Endodermal cell (in vitro differentiated cells): Measurements from ENCODE around the gene KCTD12. TPM values are rescaled to one million over a fixed set of nuclear protein-coding genes. Genes with fewer than 3 reads are reported as not detected.
A peak's percentile ranks its signal among the peaks of the same experiment; 100 is the strongest.
"Not testable (repeated sequence)": the region's sequence is repeated elsewhere in the genome, so short reads cannot be mapped to it uniquely, and the experiment has no call there.

Source experiments
- DNase-seq: peaks from one replicate; pipeline ENCODE4 v3.0.0-alpha.2; 2017
- H3K27ac ChIP-seq: 2 replicates; pipeline ENCODE4 v1.5.1; 2013; ENCODE audit warnings: mild to moderate bottlenecking, low read depth, low read length, moderate library complexity
- H3K27me3 ChIP-seq: 2 replicates; pipeline ENCODE4 v1.6.1; 2013; ENCODE audit warnings: mild to moderate bottlenecking, low read length, moderate library complexity; ENCODE audit not compliant: insufficient read depth, control insufficient read depth, poor library complexity, severe bottlenecking
- H3K36me3 ChIP-seq: 2 replicates; pipeline ENCODE4 v1.7.0; 2013; ENCODE audit warnings: mild to moderate bottlenecking, low read length, moderate library complexity; ENCODE audit not compliant: control insufficient read depth, insufficient read depth
- H3K4me1 ChIP-seq: one replicate; pipeline ENCODE4 v1.7.0; 2013; ENCODE audit warnings: low read length; ENCODE audit not compliant: control insufficient read depth, insufficient read depth
- H3K4me3 ChIP-seq: 2 replicates; pipeline ENCODE4 v1.5.1; 2013; ENCODE audit warnings: mild to moderate bottlenecking, low read length, moderate library complexity
- H3K9ac ChIP-seq: 2 replicates; pipeline ENCODE4 v1.6.1; 2013; ENCODE audit warnings: mild to moderate bottlenecking, low read length, moderate library complexity; ENCODE audit not compliant: poor library complexity, severe bottlenecking; ENCODE audit errors: extremely low read depth
- H3K9me3 ChIP-seq: 2 replicates; pipeline ENCODE4 v1.6.1; 2013; ENCODE audit warnings: mild to moderate bottlenecking, low read length, moderate library complexity; ENCODE audit not compliant: control insufficient read depth
- H3K27ac Mint-ChIP-seq: 2 replicates; pipeline ENCODE4 v1.8.0; 2020; ENCODE audit warnings: mixed read lengths
- H3K27me3 Mint-ChIP-seq: 2 replicates; pipeline ENCODE4 v1.8.0; 2021; ENCODE audit warnings: mild to moderate bottlenecking, mixed read lengths; ENCODE audit not compliant: insufficient read depth
- H3K36me3 Mint-ChIP-seq: 2 replicates; pipeline ENCODE4 v1.8.0; 2020; ENCODE audit warnings: low read depth, mixed read lengths
- H3K4me1 Mint-ChIP-seq: 2 replicates; pipeline ENCODE4 v1.8.0; 2020; ENCODE audit warnings: mixed read lengths
- H3K4me3 Mint-ChIP-seq: 2 replicates; pipeline ENCODE4 v1.8.0; 2020; ENCODE audit warnings: mild to moderate bottlenecking, moderate library complexity, mixed read lengths
- H3K9me3 Mint-ChIP-seq: 2 replicates; pipeline ENCODE4 v1.8.0; 2020; ENCODE audit warnings: mild to moderate bottlenecking, mixed read lengths
- CTCF ChIP-seq: fragments of 200-600 bp; sonication (generic); conservative IDR thresholded peaks from 2 replicates; pipeline ENCODE4 v1.5.0; 2021; ENCODE audit warnings: antibody characterized with exemption, mild to moderate bottlenecking
- WGBS, 2 experiments: methylation state at CpG; one replicate each; pipeline versions ENCODE4 v1.1.5 to v1.1.7; 2013; ENCODE audit warnings: missing lambda C conversion rate in 2 of 2, mixed read lengths in 1 of 2; ENCODE audit not compliant: insufficient coverage in 1 of 2, insufficient read length in 1 of 2; 5-methylcytosine and 5-hydroxymethylcytosine counted together
- total RNA-seq, 2 donors: library from RNA; stranded (reverse); fragmentation: NEBNext Ultra II Directional in 1 of 2; extraction: Animal tissue kit (Norgen Biotek cat#: 25700) in 1 of 2; gene quantifications; 2 replicates in 1 of 2; 3 replicates in 1 of 2; pipeline ENCODE4 v1.2.1, GENCODE V29; 2021

KCTD12 gene
- total RNA-seq, 2 donors from 2014 or later, result 1.3 to 2.6 TPM

GRCh38 chr13:76927955-76928354 lies 41.8 kb upstream of the KCTD12 start:
- no peak for TF ChIP-seq CTCF
- 92 to 100% methylated on average over 4 to 5 of the region's 5 CpGs for WGBS, 2 experiments
- peaks cover 7% of the 10 kb centered on the region for H3K4me1 Mint-ChIP-seq
- H3K36me3 ChIP-seq, result no peaks in the 10 kb centered on the region
- no peak overlapping the region for H3K9ac ChIP-seq
- no peaks in the 10 kb centered on the region for H3K27me3 ChIP-seq
- H3K9me3 ChIP-seq, result peaks cover 6% of the 10 kb centered on the region
- no peaks in the 10 kb centered on the region for H3K4me1 ChIP-seq
- H3K27ac Mint-ChIP-seq, result no peak overlapping the region
- no peak overlapping the region for H3K4me3 Mint-ChIP-seq
- no peaks in the 10 kb centered on the region for H3K36me3 Mint-ChIP-seq
- H3K4me3 ChIP-seq, result no peak overlapping the region
- no peak overlapping the region for H3K27ac ChIP-seq
- H3K27me3 Mint-ChIP-seq, result peaks cover 3% of the 10 kb centered on the region
- no peaks in the 10 kb centered on the region for H3K9me3 Mint-ChIP-seq
- no peak for DNase-seq

- Mint-ChIP-seq H3K9me3 (peaks cover 4% of the 10 kb centered on the region), H3K27ac (no peak overlapping the region), H3K36me3 (no peaks in the 10 kb centered on the region), H3K4me3 (no peak overlapping the region), H3K4me1 (peaks cover 7% of the 10 kb centered on the region), H3K27me3 (peaks cover 3% of the 10 kb centered on the region)
- peaks cover 9% of the 10 kb centered on the region for H3K27me3 ChIP-seq
- DNase-seq, result no peak
- no peaks in the 10 kb centered on the region for H3K36me3 ChIP-seq
- no peak for TF ChIP-seq CTCF
- H3K4me1 ChIP-seq, result no peaks in the 10 kb centered on the region
- H3K9me3 ChIP-seq, result peaks cover 11% of the 10 kb centered on the region
- H3K27ac ChIP-seq, result no peak overlapping the region
- no peak overlapping the region for H3K4me3 ChIP-seq
- no peak overlapping the region for H3K9ac ChIP-seq
- WGBS, 2 experiments, result 92 to 100% methylated on average over 1 of the region's 1 CpG
Measured at GRCh38 chr13:76925115-76925514, 38.9 kb upstream of the KCTD12 start.

GRCh38 chr13:76921516-76921915 lies 35.3 kb upstream of the KCTD12 start:
- no peaks in the 10 kb centered on the region for H3K36me3 ChIP-seq
- Mint-ChIP-seq H3K4me3 (no peak overlapping the region), H3K36me3 (no peaks in the 10 kb centered on the region), H3K4me1 (peaks cover 9% of the 10 kb centered on the region), H3K27me3 (peaks cover 2% of the 10 kb centered on the region), H3K9me3 (peaks cover 16% of the 10 kb centered on the region), H3K27ac (no peak overlapping the region)
- no peak for TF ChIP-seq CTCF
- DNase-seq, result no peak
- H3K27ac ChIP-seq, result no peak overlapping the region
- H3K27me3 ChIP-seq, result peaks cover 9% of the 10 kb centered on the region
- WGBS, 2 experiments, result 100% methylated on average over 1 of the region's 1 CpG
- no peaks in the 10 kb centered on the region for H3K4me1 ChIP-seq
- H3K9ac ChIP-seq, result no peak overlapping the region
- no peak overlapping the region for H3K4me3 ChIP-seq
- peaks cover 26% of the 10 kb centered on the region for H3K9me3 ChIP-seq

GRCh38 chr13:76917755-76918481 lies 31.7 kb upstream of the KCTD12 start:
- H3K27ac ChIP-seq, H3K4me1 Mint-ChIP-seq, H3K4me1 ChIP-seq, DNase-seq, H3K27me3 ChIP-seq, H3K4me3 Mint-ChIP-seq, H3K36me3 Mint-ChIP-seq, H3K27me3 Mint-ChIP-seq, H3K36me3 ChIP-seq, H3K27ac Mint-ChIP-seq, H3K9ac ChIP-seq: not testable (repeated sequence)
- WGBS, 2 experiments, result 93% methylated on average over 3 to 12 of the region's 12 CpGs
- Histone ChIP-seq H3K4me3 (peak overlapping the region; percentile 45), H3K9me3 (peaks cover 26% of the 10 kb centered on the region)
- peaks cover 16% of the 10 kb centered on the region for H3K9me3 Mint-ChIP-seq
